A673 (cell line): ENCODE data around the gene APBA1. TPM values are rescaled to one million over a fixed set of nuclear protein-coding genes. Genes with fewer than 3 reads are reported as not detected.

Source experiments
- BruUV-seq: library from RNA; stranded (reverse); fragments of 400-500 nt; replicated peaks from 2 replicates; lab custom pipeline; 2021; lab: Mats Ljungman, UMichigan
- CTCF ChIA-PET: fragments of 300-600 bp; sonication (Branson Sonifier 250); formaldehyde crosslinking; loops from one replicate; lab custom pipeline; 2022; ENCODE audit warnings: antibody characterized with exemption; lab: Charles Lee
- POLR2A ChIA-PET: fragments of 300-600 bp; sonication (Branson Sonifier 250); formaldehyde crosslinking; loops from one replicate; lab custom pipeline; 2022; ENCODE audit warnings: antibody characterized with exemption; ENCODE audit not compliant: low non-redundant PET; lab: Charles Lee
- DNase-seq: peaks from one replicate; pipeline ENCODE4 v3.0.0-alpha.2; 2015; ENCODE audit warnings: low spot score
- H3K27ac ChIP-seq: fragments of 200-600 bp; sonication (generic); 2 replicates; pipeline ENCODE4 v1.5.1; 2016; ENCODE audit warnings: mixed run types, low read depth, mild to moderate bottlenecking, mixed read lengths, antibody characterized with exemption, low read length; ENCODE audit not compliant: poor library complexity, severe bottlenecking
- H3K27me3 ChIP-seq: fragments of 200-600 bp; sonication (generic); replicated peaks from 2 replicates; pipeline ENCODE4 v1.6.1; 2017; ENCODE audit warnings: mixed run types, low read depth, mild to moderate bottlenecking, mixed read lengths, antibody characterized with exemption, low read length; ENCODE audit not compliant: insufficient read depth, poor library complexity
- H3K36me3 ChIP-seq: fragments of 200-600 bp; sonication (generic); 2 replicates; pipeline ENCODE4 v1.6.1; 2016; ENCODE audit warnings: mixed run types, mild to moderate bottlenecking, mixed read lengths, antibody characterized with exemption, low read length; ENCODE audit not compliant: insufficient read depth, poor library complexity, severe bottlenecking
- H3K4me1 ChIP-seq: fragments of 200-600 bp; sonication (generic); 2 replicates; pipeline ENCODE4 v1.6.1; 2017; ENCODE audit warnings: mixed run types, mild to moderate bottlenecking, mixed read lengths, antibody characterized with exemption, low read length; ENCODE audit not compliant: insufficient read depth, poor library complexity, severe bottlenecking
- H3K4me3 ChIP-seq: fragments of 200-600 bp; sonication (generic); 2 replicates; pipeline ENCODE4 v1.5.1; 2016; ENCODE audit warnings: low read depth, mixed run types, mild to moderate bottlenecking, mixed read lengths, low read length; ENCODE audit not compliant: poor library complexity, severe bottlenecking
- H3K9me3 ChIP-seq: fragments of 200-600 bp; sonication (generic); 2 replicates; pipeline ENCODE4 v1.6.1; 2016; ENCODE audit warnings: mixed run types, low read depth, mild to moderate bottlenecking, mixed read lengths, antibody characterized with exemption, low read length; ENCODE audit not compliant: poor library complexity, severe bottlenecking
- EZH2 ChIP-seq: fragments of 200-600 bp; sonication (generic); IDR thresholded peaks from 2 replicates; pipeline ENCODE4 v1.6.1; 2017; ENCODE audit warnings: borderline replicate concordance, low read depth, mild to moderate bottlenecking, mixed read lengths, antibody characterized with exemption, low read length; ENCODE audit not compliant: poor library complexity, severe bottlenecking
- intact Hi-C: fragments of 100-400 bp; cut with micrococcal nuclease; formaldehyde crosslinking; loops from one replicate; pipeline ENCODE4 v1.10.0; 2022; ENCODE audit not compliant: unreplicated experiment
- total RNA-seq: library from RNA; stranded (reverse); gene quantifications from 2 replicates; pipeline ENCODE4 v1.2.3, GENCODE V29; 2021
- TF ChIP-seq, protein P1 (sequence below): fragments of 300-800, 200-600 bp; sonication (generic); conservative IDR thresholded peaks from 2 replicates; pipeline ENCODE4 v1.5.1; 2017; ENCODE audit warnings: low read depth, mild to moderate bottlenecking, antibody characterized with exemption, low read length, moderate library complexity, mixed read lengths

Gene APBA1
- total RNA-seq, 1 experiment from 2014 or later = 0.13 TPM

GRCh38 chr9:69673311-69673640, 1.1 kb upstream of the APBA1 start:
- no TSS peak for BruUV-seq
- H3K27ac ChIP-seq = no peak overlapping the region

DNA sequence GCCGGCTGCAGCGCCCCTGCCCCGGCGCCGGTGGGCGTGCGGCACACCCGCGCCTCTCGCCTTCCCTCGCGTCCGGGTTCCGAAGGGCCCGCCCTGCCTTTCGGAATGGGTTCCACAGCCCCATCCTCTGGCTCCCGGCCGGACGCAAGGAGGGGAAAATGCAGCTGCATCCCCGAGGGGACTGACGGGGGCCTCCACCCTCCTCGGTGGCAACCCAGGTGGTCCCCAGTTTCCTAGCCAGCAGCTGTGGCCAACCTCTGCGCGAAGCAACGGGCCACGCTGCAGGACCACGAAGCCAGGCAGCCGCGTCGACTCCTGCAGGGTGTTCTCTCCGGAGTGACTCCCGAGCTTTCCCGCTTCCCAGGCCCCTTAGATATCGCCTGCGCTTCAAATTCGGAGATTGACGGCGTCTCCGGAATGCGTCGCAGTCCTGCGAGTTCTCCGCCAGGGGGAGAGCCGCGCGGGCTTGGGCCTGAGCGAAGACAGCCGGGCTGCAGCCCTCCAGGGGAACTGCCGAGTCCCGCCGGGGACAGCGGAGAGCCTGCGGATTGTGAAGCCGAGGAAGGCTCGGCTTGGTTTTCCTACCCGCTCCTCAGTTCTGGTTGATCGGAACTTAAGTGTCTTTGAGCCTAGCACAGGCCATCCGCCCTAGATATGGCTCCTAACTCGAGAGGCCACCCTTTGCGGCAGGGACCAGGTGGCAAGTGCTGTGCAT, 582 bp upstream of the APBA1 start:
- H3K9me3 ChIP-seq = no peaks in the 10 kb centered on the region
- no peaks in the 10 kb centered on the region for H3K36me3 ChIP-seq
- H3K4me3 ChIP-seq = peak overlapping the region; percentile 54
- POLR2A ChIA-PET = interaction anchor here (0.6 kb wide), 1 partner anchor 142 kb away, joined by 12 read pairs; no protein-coding TSS in a partner anchor
- DNase-seq = peak; percentile 95
- TF ChIP-seq, protein P1, sequence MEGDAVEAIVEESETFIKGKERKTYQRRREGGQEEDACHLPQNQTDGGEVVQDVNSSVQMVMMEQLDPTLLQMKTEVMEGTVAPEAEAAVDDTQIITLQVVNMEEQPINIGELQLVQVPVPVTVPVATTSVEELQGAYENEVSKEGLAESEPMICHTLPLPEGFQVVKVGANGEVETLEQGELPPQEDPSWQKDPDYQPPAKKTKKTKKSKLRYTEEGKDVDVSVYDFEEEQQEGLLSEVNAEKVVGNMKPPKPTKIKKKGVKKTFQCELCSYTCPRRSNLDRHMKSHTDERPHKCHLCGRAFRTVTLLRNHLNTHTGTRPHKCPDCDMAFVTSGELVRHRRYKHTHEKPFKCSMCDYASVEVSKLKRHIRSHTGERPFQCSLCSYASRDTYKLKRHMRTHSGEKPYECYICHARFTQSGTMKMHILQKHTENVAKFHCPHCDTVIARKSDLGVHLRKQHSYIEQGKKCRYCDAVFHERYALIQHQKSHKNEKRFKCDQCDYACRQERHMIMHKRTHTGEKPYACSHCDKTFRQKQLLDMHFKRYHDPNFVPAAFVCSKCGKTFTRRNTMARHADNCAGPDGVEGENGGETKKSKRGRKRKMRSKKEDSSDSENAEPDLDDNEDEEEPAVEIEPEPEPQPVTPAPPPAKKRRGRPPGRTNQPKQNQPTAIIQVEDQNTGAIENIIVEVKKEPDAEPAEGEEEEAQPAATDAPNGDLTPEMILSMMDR = peak; percentile 92
- TF ChIP-seq EZH2 = no peak
- CTCF ChIA-PET = interaction anchor here (0.9 to 1.4 kb wide), 5 partner anchors 130 to 258 kb away, joined by 3 to 6 read pairs (median 4); no protein-coding TSS in a partner anchor
- peaks cover 6% of the 10 kb centered on the region for H3K4me1 ChIP-seq
- intact Hi-C loops = loop anchor here (2.0 to 10.0 kb wide), 6 partner anchors 85 to 250 kb away; no protein-coding TSS in a partner anchor
- H3K27ac ChIP-seq = no peak overlapping the region
- BruUV-seq = no TSS peak
- H3K27me3 ChIP-seq = peaks cover 39% of the 10 kb centered on the region

More at GRCh38 chr9:69673311-69673640, 1.1 kb upstream of the APBA1 start:
- POLR2A ChIA-PET = no interaction called here
- Histone ChIP-seq H3K27me3 (peaks cover 34% of the 10 kb centered on the region), H3K4me3 (peak overlapping the region; percentile 54), H3K4me1 (peaks cover 6% of the 10 kb centered on the region), H3K9me3 (no peaks in the 10 kb centered on the region), H3K36me3 (no peaks in the 10 kb centered on the region)
- no peak for TF ChIP-seq EZH2
- TF ChIP-seq, protein P1 = no peak
- DNase-seq = no peak
- intact Hi-C loops = loop anchor here (2.0 to 10.0 kb wide), 6 partner anchors 84 to 249 kb away; no protein-coding TSS in a partner anchor
- CTCF ChIA-PET = interaction anchor here (1.0 to 1.4 kb wide), 3 partner anchors 130 to 258 kb away, joined by 3 to 5 read pairs (median 4); no protein-coding TSS in a partner anchor

DNA sequence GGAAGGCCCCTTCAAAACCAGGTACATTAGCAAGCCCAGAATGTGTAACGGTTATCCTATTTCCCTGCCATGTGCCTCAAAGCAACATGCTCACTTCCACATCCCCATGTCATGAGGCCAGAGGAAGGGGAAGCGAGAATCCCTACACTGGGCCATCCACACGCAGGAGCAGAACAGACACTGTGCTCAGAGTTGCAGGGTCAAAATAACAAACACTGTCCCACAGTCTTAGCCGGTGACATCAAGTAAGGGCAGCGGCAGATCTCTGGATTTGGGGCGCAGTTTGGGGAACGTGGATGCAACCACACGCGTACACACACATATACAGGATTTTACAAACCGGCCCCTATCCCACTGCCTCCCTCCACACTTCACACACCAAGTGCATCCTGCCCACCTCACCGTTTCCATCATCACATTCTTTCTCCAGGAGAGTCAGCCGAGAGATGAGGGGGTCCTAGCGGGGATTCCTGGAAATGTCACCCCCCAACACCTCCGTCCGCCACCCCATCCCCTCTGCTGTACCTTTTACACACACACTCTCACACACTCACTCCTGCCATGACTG, 776 bp downstream of the APBA1 start:
- intact Hi-C loops = loop anchor here (5.0 to 10.0 kb wide), 5 partner anchors 86 to 251 kb away; no protein-coding TSS in a partner anchor
- no peaks in the 10 kb centered on the region for H3K36me3 ChIP-seq
- peak overlapping the region; percentile 54 for H3K4me3 ChIP-seq
- no peak overlapping the region for H3K27ac ChIP-seq
- H3K27me3 ChIP-seq = peaks cover 53% of the 10 kb centered on the region
- TF ChIP-seq, protein P1 = no peak
- TF ChIP-seq EZH2 = no peak
- ChIA-PET POLR2A (no interaction called here), CTCF (interaction anchor here (0.9 to 1.3 kb wide), 2 partner anchors 249 to 250 kb away, joined by 4 to 6 read pairs; no protein-coding TSS in a partner anchor)
- no TSS peak for BruUV-seq
- H3K9me3 ChIP-seq = no peaks in the 10 kb centered on the region
- H3K4me1 ChIP-seq = peaks cover 6% of the 10 kb centered on the region
- no peak for DNase-seq
